NT2/D1 (cell line): ENCODE data around the gene SOSTDC1.

Source experiments
- SUZ12 ChIP-seq: IDR thresholded peaks from 2 replicates; pipeline ENCODE4 v1.6.1; 2011; ENCODE audit not compliant: insufficient read length, insufficient read depth; ENCODE audit errors: extremely low read depth
- YY1 ChIP-seq: IDR thresholded peaks from 2 replicates; pipeline ENCODE4 v1.6.1; 2011; ENCODE audit not compliant: insufficient read length, insufficient read depth
- ZNF274 ChIP-seq: IDR thresholded peaks from 2 replicates; pipeline ENCODE4 v1.6.1; 2011; ENCODE audit warnings: mild to moderate bottlenecking, low read depth, low read length

DNA sequence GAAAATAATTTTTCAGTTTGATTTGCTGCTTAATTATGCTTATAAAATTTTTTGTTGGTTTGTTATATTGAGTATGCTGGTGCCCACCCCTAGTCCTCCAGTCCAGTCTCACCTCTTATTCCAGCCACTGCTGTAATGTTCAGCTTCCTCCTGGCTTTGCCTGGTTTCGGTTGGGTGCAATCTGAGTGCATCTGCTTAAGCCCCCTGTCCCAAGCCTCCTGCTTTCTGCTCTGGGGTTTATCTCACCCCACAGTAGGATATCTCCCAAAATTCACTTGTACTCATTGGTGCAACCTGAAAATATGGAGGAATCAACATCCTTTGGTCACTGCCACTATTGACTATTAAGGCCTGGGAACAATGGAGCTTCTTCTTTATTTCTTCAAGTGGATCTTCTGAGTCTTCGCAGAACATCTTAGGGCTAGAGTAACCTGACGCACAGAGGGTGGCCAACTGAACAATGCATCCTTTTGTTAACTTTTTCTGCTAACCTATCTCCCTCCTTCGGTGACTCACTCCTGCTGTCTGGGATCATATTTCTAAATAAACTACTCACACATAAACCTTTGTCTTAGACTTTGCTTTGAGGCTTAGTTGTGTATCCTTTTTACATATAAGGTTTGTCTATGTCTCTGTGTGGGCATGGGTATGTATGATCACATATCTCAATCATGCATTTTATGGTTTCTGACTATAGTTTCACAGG, 19.1 kb upstream of the SOSTDC1 start:
- TF ChIP-seq ZNF274 = no peak
- no peak for TF ChIP-seq YY1
- TF ChIP-seq SUZ12 = no peak
